B cell (primary cell): ENCODE results near the gene KRT84.

Experiments used
- EZH2 ChIP-seq: IDR thresholded peaks from 2 replicates; pipeline ENCODE4 v1.6.1; 2012; ENCODE audit warnings: borderline replicate concordance, low read depth, mild to moderate bottlenecking, moderate library complexity, low read length; ENCODE audit not compliant: insufficient read depth, poor library complexity, severe bottlenecking
- TF ChIP-seq, protein P1 (sequence below): fragments of 200-600 bp; IDR thresholded peaks from one replicate; pipeline ENCODE4 v1.8.0; 2022; ENCODE audit warnings: antibody characterized with exemption, mild to moderate bottlenecking

- TF ChIP-seq, protein P1, sequence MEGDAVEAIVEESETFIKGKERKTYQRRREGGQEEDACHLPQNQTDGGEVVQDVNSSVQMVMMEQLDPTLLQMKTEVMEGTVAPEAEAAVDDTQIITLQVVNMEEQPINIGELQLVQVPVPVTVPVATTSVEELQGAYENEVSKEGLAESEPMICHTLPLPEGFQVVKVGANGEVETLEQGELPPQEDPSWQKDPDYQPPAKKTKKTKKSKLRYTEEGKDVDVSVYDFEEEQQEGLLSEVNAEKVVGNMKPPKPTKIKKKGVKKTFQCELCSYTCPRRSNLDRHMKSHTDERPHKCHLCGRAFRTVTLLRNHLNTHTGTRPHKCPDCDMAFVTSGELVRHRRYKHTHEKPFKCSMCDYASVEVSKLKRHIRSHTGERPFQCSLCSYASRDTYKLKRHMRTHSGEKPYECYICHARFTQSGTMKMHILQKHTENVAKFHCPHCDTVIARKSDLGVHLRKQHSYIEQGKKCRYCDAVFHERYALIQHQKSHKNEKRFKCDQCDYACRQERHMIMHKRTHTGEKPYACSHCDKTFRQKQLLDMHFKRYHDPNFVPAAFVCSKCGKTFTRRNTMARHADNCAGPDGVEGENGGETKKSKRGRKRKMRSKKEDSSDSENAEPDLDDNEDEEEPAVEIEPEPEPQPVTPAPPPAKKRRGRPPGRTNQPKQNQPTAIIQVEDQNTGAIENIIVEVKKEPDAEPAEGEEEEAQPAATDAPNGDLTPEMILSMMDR = no peak
- TF ChIP-seq EZH2 = no peak
Measured at GRCh38 chr12:52327830-52328500, 57.5 kb downstream of the KRT84 start.
